Panc1 (cell line): ENCODE results near the gene GRIK4. TPM values are rescaled to one million over a fixed set of nuclear protein-coding genes. Genes with fewer than 3 reads are reported as not detected.

ENCODE experiments used
- ATAC-seq: fragments of 200-7000 bp; cut with Tn5 transposase; 2 replicates; pipeline ENCODE4 v1.9.1; 2020; ENCODE audit warnings: mild to moderate bottlenecking, moderate library complexity
- BruUV-seq: library from RNA; stranded (reverse); fragments of 400-500 nt; replicated peaks from 2 replicates; lab custom pipeline; 2021; lab: Mats Ljungman, UMichigan
- CTCF ChIA-PET: fragments of 300-600 bp; sonication (Branson Sonifier 250); formaldehyde crosslinking; loops from one replicate; lab custom pipeline; 2022; ENCODE audit warnings: antibody characterized with exemption; lab: Charles Lee
- POLR2A ChIA-PET: fragments of 300-600 bp; sonication (Branson Sonifier 250); formaldehyde crosslinking; loops from one replicate; lab custom pipeline; 2022; ENCODE audit warnings: antibody characterized with exemption; lab: Charles Lee
- DNase-seq: peaks from one replicate; pipeline ENCODE4 v3.0.0-alpha.2; 2010; ENCODE audit warnings: low read depth, low spot score
- H3K27ac ChIP-seq: 2 replicates; pipeline ENCODE4 v1.5.1; 2011; ENCODE audit warnings: mild to moderate bottlenecking, low read length, inconsistent platforms
- H3K27me3 ChIP-seq: fragments of 200-500 bp; sonication (Bioruptor generic); 2 replicates; pipeline ENCODE4 v1.6.0; 2014; ENCODE audit warnings: low read length, inconsistent platforms; ENCODE audit not compliant: control insufficient read depth, insufficient read depth
- H3K36me3 ChIP-seq: fragments of 200-500 bp; sonication (Bioruptor generic); 2 replicates; pipeline ENCODE4 v1.5.1; 2014; ENCODE audit warnings: inconsistent platforms, mild to moderate bottlenecking, low read length, moderate library complexity; ENCODE audit not compliant: control insufficient read depth, insufficient read depth
- H3K4me1 ChIP-seq: 2 replicates; pipeline ENCODE4 v1.5.1; 2011; ENCODE audit warnings: inconsistent platforms, mild to moderate bottlenecking, low read length, moderate library complexity; ENCODE audit not compliant: control insufficient read depth, insufficient read depth
- H3K4me3 ChIP-seq, 2 experiments: 2 replicates each; pipeline ENCODE4 v1.5.1; 2011 to 2012; ENCODE audit warnings: low read depth in 2 of 2, low read length in 2 of 2, mild to moderate bottlenecking in 2 of 2, inconsistent platforms in 1 of 2, moderate library complexity in 1 of 2
- H3K9me3 ChIP-seq: fragments of 200-500 bp; sonication (Bioruptor generic); 2 replicates; pipeline ENCODE4 v1.5.1; 2014; ENCODE audit warnings: low read depth, mild to moderate bottlenecking, inconsistent platforms, low read length, moderate library complexity; ENCODE audit not compliant: control insufficient read depth, insufficient read depth
- POLR2AphosphoS5 ChIP-seq: IDR thresholded peaks from 2 replicates; pipeline ENCODE4 v1.6.1; 2012; ENCODE audit warnings: mild to moderate bottlenecking, low read depth, low read length, moderate library complexity
- SIN3A ChIP-seq: IDR thresholded peaks from 2 replicates; pipeline ENCODE4 v1.6.1; 2012; ENCODE audit warnings: low read depth, mild to moderate bottlenecking, low read length, moderate library complexity, borderline replicate concordance; ENCODE audit not compliant: insufficient read depth
- TCF7L2 ChIP-seq: IDR thresholded peaks from 2 replicates; pipeline ENCODE4 v1.6.1; 2011; ENCODE audit warnings: mild to moderate bottlenecking, low read depth, low read length, inconsistent platforms
- in situ Hi-C: cut with HindIII; loops from 2 replicates; pipeline ENCODE4 v1.10.0; 2016; ENCODE audit warnings: low sequenced_read_pairs, low pct_unique_long_range_greater_than_20kb
- intact Hi-C: fragments of 100-400 bp; cut with micrococcal nuclease; formaldehyde crosslinking; loops from one replicate; pipeline ENCODE4 v1.10.0; 2022; ENCODE audit not compliant: unreplicated experiment
- total RNA-seq: library from RNA; stranded (reverse); gene quantifications from one replicate; pipeline ENCODE4 v1.2.1, GENCODE V29; 2021; ENCODE audit not compliant: unreplicated experiment
- TF ChIP-seq, protein P1 (sequence below), 2 experiments: IDR thresholded peaks; 2 replicates each; pipeline ENCODE4 v1.6.1; 2011 to 2012; ENCODE audit warnings: low read depth in 2 of 2, control low read depth in 1 of 2, low read length in 1 of 2, mild to moderate bottlenecking in 1 of 2, moderate library complexity in 1 of 2; ENCODE audit not compliant: insufficient read depth in 1 of 2
- TF ChIP-seq, protein P2 (sequence below): fragments of 450-650 bp; IDR thresholded peaks from 2 replicates; pipeline ENCODE4 v1.5.1; 2017; ENCODE audit warnings: mild to moderate bottlenecking

Gene GRIK4
- total RNA-seq, 1 experiment from 2014 or later: 0.62 TPM

DNA sequence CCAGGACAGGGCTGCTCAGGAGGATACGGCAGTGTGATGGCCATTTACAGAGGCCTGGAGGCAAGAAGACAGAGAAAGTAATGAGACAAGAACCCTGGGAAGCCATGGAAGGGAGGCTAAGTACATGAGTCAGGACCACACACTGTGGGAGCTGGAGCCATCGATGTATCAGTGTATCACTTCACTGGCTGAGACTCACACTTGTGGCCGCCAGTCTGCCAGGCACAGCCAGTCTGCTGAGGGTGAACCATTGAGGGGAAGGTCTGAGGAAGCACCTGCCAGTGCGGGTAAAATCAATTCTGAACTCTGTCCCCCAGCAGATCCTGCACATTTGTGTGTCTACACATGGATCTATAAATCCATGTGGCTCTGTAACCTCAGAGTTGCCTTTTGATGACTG lies 195.6 kb downstream of the GRIK4 start:
- DNase-seq: no peak
- Histone ChIP-seq H3K4me3 (no peak overlapping the region), H3K36me3 (no peaks in the 10 kb centered on the region), H3K27ac (no peak overlapping the region), H3K9me3 (no peaks in the 10 kb centered on the region), H3K4me1 (peaks cover 5% of the 10 kb centered on the region; the same call in 1 of the 2 replicates), H3K27me3 (0 out of 2 replicates have a peak, but pooled peaks cover 3% of the 10 kb centered on the region)
- intact Hi-C loops (no loop called here), in situ Hi-C loops (no loop called here)
- ChIA-PET CTCF (no interaction called here), POLR2A (no interaction called here)
- ATAC-seq: no peak
- no TSS peak for BruUV-seq
- TF ChIP-seq, protein P1, sequence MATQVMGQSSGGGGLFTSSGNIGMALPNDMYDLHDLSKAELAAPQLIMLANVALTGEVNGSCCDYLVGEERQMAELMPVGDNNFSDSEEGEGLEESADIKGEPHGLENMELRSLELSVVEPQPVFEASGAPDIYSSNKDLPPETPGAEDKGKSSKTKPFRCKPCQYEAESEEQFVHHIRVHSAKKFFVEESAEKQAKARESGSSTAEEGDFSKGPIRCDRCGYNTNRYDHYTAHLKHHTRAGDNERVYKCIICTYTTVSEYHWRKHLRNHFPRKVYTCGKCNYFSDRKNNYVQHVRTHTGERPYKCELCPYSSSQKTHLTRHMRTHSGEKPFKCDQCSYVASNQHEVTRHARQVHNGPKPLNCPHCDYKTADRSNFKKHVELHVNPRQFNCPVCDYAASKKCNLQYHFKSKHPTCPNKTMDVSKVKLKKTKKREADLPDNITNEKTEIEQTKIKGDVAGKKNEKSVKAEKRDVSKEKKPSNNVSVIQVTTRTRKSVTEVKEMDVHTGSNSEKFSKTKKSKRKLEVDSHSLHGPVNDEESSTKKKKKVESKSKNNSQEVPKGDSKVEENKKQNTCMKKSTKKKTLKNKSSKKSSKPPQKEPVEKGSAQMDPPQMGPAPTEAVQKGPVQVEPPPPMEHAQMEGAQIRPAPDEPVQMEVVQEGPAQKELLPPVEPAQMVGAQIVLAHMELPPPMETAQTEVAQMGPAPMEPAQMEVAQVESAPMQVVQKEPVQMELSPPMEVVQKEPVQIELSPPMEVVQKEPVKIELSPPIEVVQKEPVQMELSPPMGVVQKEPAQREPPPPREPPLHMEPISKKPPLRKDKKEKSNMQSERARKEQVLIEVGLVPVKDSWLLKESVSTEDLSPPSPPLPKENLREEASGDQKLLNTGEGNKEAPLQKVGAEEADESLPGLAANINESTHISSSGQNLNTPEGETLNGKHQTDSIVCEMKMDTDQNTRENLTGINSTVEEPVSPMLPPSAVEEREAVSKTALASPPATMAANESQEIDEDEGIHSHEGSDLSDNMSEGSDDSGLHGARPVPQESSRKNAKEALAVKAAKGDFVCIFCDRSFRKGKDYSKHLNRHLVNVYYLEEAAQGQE (IDR thresholded peaks at IDR 0.05; ENCODE audit: insufficient read depth in 1 of 2, low read depth in 2 of 2, low read length in 1 of 2): no peak
- TF ChIP-seq TCF7L2 (no peak), POLR2AphosphoS5 (no peak), SIN3A (no peak)
- TF ChIP-seq, protein P2, sequence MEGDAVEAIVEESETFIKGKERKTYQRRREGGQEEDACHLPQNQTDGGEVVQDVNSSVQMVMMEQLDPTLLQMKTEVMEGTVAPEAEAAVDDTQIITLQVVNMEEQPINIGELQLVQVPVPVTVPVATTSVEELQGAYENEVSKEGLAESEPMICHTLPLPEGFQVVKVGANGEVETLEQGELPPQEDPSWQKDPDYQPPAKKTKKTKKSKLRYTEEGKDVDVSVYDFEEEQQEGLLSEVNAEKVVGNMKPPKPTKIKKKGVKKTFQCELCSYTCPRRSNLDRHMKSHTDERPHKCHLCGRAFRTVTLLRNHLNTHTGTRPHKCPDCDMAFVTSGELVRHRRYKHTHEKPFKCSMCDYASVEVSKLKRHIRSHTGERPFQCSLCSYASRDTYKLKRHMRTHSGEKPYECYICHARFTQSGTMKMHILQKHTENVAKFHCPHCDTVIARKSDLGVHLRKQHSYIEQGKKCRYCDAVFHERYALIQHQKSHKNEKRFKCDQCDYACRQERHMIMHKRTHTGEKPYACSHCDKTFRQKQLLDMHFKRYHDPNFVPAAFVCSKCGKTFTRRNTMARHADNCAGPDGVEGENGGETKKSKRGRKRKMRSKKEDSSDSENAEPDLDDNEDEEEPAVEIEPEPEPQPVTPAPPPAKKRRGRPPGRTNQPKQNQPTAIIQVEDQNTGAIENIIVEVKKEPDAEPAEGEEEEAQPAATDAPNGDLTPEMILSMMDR: no peak

DNA sequence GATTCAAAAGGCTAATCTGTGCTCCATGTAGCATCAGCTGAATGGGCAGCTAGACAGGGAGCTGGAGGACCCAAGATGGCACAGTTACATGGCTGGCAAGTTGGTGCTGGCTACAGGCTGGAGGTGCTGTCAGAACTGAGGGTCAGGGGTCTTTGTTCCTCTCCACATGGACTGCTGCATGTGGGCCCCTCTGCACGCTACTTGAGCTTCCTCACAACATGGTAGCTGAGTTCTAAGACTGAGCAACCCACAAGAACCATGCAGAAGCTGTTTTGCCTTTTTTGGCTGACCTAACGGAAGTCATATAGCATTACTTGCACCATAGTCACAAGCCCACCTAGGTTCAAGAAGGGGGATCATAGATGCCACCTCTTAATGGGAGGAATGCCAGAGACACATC lies 196.1 kb downstream of the GRIK4 start:
- CTCF ChIA-PET: interaction anchor here (1.7 kb wide), 1 partner anchor 23 kb away, joined by 6 read pairs; no protein-coding TSS in a partner anchor
- BruUV-seq: no TSS peak

More for the DNA sequence above, 196.1 kb downstream of the GRIK4 start:
- H3K9me3 ChIP-seq: no peaks in the 10 kb centered on the region
- in situ Hi-C loops (no loop called here), intact Hi-C loops (no loop called here)
- peaks cover 5% of the 10 kb centered on the region; the same call in 1 of the 2 replicates for H3K4me1 ChIP-seq
- H3K36me3 ChIP-seq: no peaks in the 10 kb centered on the region
- H3K27ac ChIP-seq: no peak overlapping the region
- DNase-seq (no peak), ATAC-seq (no peak)
- TF ChIP-seq, protein P2: no peak
- TF ChIP-seq SIN3A (no peak), POLR2AphosphoS5 (no peak), TCF7L2 (no peak)
- POLR2A ChIA-PET: no interaction called here
- H3K27me3 ChIP-seq: 0 out of 2 replicates have a peak, but pooled peaks cover 3% of the 10 kb centered on the region
- H3K4me3 ChIP-seq: no peak overlapping the region
